Hepatocyte (in vitro differentiated cells): Measurements from ENCODE around the gene ZNF710. TPM values are rescaled to one million over a fixed set of nuclear protein-coding genes. Genes with fewer than 3 reads are reported as not detected.

Experiments used
- DNase-seq: peaks from one replicate; pipeline ENCODE4 v3.0.0-alpha.2; 2016; ENCODE audit warnings: low spot score
- H2AFZ ChIP-seq: fragments of 200-600 bp; sonication (generic); 2 replicates; pipeline ENCODE4 v1.6.0; 2016; ENCODE audit warnings: antibody characterized with exemption, mild to moderate bottlenecking
- H3K27ac ChIP-seq: fragments of 200-600 bp; sonication (generic); 2 replicates; pipeline ENCODE4 v1.5.1; 2016; ENCODE audit warnings: mild to moderate bottlenecking
- H3K27me3 ChIP-seq: fragments of 200-600 bp; sonication (generic); 2 replicates; pipeline ENCODE4 v1.6.1; 2016
- H3K36me3 ChIP-seq: fragments of 200-600 bp; sonication (generic); replicated peaks from 2 replicates; pipeline ENCODE4 v1.5.1; 2016; ENCODE audit warnings: low read depth; ENCODE audit not compliant: insufficient read depth
- H3K4me1 ChIP-seq: fragments of 200-600 bp; sonication (generic); 2 replicates; pipeline ENCODE4 v1.5.1; 2016; ENCODE audit warnings: mild to moderate bottlenecking, moderate library complexity; ENCODE audit not compliant: insufficient read depth
- H3K4me2 ChIP-seq: fragments of 200-600 bp; sonication (generic); 2 replicates; pipeline ENCODE4 v1.6.0; 2016
- H3K4me3 ChIP-seq: fragments of 200-600 bp; sonication (generic); 2 replicates; pipeline ENCODE4 v1.5.1; 2016; ENCODE audit warnings: mild to moderate bottlenecking
- H3K79me2 ChIP-seq: fragments of 200-600 bp; sonication (generic); 2 replicates; pipeline ENCODE4 v1.6.0; 2017; ENCODE audit warnings: mild to moderate bottlenecking
- H3K9me2 ChIP-seq: fragments of 200-600 bp; sonication (generic); replicated peaks from 2 replicates; pipeline ENCODE4 v1.6.0; 2017; ENCODE audit warnings: mild to moderate bottlenecking; ENCODE audit not compliant: insufficient read depth
- H3K9me3 ChIP-seq: fragments of 200-600 bp; sonication (generic); 2 replicates; pipeline ENCODE4 v1.5.1; 2016; ENCODE audit warnings: low read depth, mild to moderate bottlenecking
- H4K20me1 ChIP-seq: fragments of 200-600 bp; sonication (generic); 2 replicates; pipeline ENCODE4 v1.6.0; 2016; ENCODE audit warnings: mild to moderate bottlenecking; ENCODE audit not compliant: insufficient read depth, poor library complexity, severe bottlenecking
- EZH2 ChIP-seq: fragments of 200-600 bp; sonication (generic); IDR thresholded peaks from 2 replicates; pipeline ENCODE4 v1.6.1; 2016; ENCODE audit warnings: antibody characterized with exemption, mild to moderate bottlenecking, borderline replicate concordance
- EZH2phosphoT487 ChIP-seq: fragments of 200-600 bp; sonication (generic); IDR thresholded peaks from one replicate; pipeline ENCODE4 v1.6.1; 2018; ENCODE audit warnings: antibody characterized with exemption, mild to moderate bottlenecking, low read depth, moderate library complexity; ENCODE audit not compliant: unreplicated experiment, severe bottlenecking
- WGBS: methylation state at CpG from one replicate; pipeline ENCODE4 v1.1.6; 2016; ENCODE audit warnings: low lambda C conversion rate; ENCODE audit errors: missing lambda C conversion rate; 5-methylcytosine and 5-hydroxymethylcytosine counted together
- polyA plus RNA-seq: library from polyadenylated mRNA; unstranded; fragments of >200 nt; fragmentation: Nextera tagmentation; extraction: Ambion mirVana; gene quantifications from 2 replicates; pipeline ENCODE4 v1.2.1, GENCODE V29; 2016
- total RNA-seq: library from RNA; depleted of rRNA; stranded (reverse); fragments of >200 nt; gene quantifications from 2 replicates; pipeline ENCODE4 v1.2.3, GENCODE V29; 2014
- TF ChIP-seq, protein P1 (sequence below): fragments of 200-600 bp; sonication (generic); IDR thresholded peaks from 2 replicates; pipeline ENCODE4 v1.5.1; 2016; ENCODE audit warnings: antibody characterized with exemption, mild to moderate bottlenecking; ENCODE audit not compliant: poor library complexity

Gene ZNF710
- total and polyA plus RNA-seq, 2 experiments from 2014 or later = 14.5 to 17.2 TPM

DNA sequence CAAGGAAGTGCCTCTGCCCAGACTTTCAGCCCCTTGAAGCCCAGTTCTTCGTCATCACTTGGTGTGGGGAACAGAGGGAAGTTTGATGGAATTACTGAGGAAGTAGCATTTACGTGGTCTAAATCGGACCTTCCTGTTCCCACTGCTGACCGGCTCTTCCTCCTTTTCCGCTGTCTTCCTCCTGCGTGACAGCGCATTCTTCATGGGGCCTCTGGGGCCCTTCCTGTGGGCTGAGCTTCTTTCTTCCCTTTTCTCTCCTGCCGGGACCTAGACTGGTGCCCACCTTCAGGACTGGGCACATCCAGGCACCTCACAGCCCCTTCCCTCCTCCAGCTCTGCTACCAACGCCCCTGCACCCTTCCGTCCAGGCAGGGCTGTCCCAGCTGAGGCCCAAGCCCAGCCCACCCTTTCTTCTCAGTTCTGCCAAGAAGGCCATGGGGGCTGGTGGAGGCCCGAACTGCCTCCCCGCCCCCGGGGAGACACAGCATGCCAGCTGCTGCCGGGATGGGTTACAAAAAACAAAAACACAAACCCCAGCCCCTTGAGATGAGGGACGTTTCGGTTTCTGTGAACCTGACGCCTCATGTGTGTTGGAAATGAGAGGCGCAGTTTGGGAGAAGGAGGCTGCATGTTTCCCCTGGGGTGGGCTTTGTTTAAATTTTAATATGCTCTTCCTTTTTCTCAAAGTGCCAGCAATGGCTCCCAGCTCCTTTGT lies 19.1 kb downstream of the ZNF710 start:
- Histone ChIP-seq H3K27me3 (no peaks in the 10 kb centered on the region), H3K36me3 (no peaks in the 10 kb centered on the region), H3K4me2 (no peak overlapping the region), H3K4me1 (peaks cover 2% of the 10 kb centered on the region), H3K9me2 (no peaks in the 10 kb centered on the region), H3K4me3 (no peak overlapping the region), H3K27ac (no peak overlapping the region), H2AFZ (no peak overlapping the region), H3K79me2 (peaks cover 93% of the 10 kb centered on the region), H3K9me3 (no peaks in the 10 kb centered on the region), H4K20me1 (peaks cover 6% of the 10 kb centered on the region)
- 90% methylated on average over 16 of the region's 18 CpGs for WGBS
- TF ChIP-seq EZH2 = no peak
- TF ChIP-seq, protein P1, sequence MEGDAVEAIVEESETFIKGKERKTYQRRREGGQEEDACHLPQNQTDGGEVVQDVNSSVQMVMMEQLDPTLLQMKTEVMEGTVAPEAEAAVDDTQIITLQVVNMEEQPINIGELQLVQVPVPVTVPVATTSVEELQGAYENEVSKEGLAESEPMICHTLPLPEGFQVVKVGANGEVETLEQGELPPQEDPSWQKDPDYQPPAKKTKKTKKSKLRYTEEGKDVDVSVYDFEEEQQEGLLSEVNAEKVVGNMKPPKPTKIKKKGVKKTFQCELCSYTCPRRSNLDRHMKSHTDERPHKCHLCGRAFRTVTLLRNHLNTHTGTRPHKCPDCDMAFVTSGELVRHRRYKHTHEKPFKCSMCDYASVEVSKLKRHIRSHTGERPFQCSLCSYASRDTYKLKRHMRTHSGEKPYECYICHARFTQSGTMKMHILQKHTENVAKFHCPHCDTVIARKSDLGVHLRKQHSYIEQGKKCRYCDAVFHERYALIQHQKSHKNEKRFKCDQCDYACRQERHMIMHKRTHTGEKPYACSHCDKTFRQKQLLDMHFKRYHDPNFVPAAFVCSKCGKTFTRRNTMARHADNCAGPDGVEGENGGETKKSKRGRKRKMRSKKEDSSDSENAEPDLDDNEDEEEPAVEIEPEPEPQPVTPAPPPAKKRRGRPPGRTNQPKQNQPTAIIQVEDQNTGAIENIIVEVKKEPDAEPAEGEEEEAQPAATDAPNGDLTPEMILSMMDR = no peak
- no peak for TF ChIP-seq EZH2phosphoT487
- no peak for DNase-seq

DNA sequence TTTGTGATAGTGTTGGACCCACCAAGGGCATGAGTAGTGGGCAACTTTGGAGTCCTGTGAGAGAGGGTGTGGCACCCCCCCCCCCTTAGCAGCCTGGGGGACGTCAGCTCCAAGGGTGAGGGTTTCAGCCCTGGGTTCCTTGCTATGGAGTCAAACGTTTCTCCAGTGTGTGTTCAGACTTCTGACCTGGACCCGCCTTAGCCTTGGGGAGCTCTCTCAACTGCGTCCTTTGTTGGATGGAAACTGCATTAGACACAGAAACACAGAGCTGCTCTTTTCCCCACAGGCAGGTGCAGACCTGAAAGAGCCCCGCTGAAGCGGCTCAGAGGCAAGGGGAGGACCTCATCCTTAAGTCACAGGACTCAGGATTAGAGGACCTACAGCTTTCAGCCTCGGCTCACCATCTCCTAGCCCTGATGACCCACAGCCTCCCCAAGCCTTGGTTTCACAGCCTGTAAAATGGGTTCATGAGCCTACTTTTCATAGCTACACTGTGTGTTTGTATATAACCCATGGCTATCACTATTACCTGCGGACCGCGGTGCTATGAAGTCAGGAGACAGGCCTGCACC lies 19.9 kb downstream of the ZNF710 start:
- Histone ChIP-seq H3K79me2 (peaks cover 90% of the 10 kb centered on the region), H3K4me1 (peaks cover 7% of the 10 kb centered on the region), H3K36me3 (no peaks in the 10 kb centered on the region), H3K9me2 (no peaks in the 10 kb centered on the region), H3K9me3 (no peaks in the 10 kb centered on the region), H4K20me1 (peaks cover 7% of the 10 kb centered on the region), H3K27ac (no peak overlapping the region), H3K4me3 (no peak overlapping the region), H2AFZ (no peak overlapping the region), H3K4me2 (no peak overlapping the region), H3K27me3 (no peaks in the 10 kb centered on the region)
- TF ChIP-seq EZH2 (no peak), EZH2phosphoT487 (no peak)
- TF ChIP-seq, protein P1 = no peak
- no peak for DNase-seq
- 89% methylated on average over 10 of the region's 10 CpGs for WGBS

DNA sequence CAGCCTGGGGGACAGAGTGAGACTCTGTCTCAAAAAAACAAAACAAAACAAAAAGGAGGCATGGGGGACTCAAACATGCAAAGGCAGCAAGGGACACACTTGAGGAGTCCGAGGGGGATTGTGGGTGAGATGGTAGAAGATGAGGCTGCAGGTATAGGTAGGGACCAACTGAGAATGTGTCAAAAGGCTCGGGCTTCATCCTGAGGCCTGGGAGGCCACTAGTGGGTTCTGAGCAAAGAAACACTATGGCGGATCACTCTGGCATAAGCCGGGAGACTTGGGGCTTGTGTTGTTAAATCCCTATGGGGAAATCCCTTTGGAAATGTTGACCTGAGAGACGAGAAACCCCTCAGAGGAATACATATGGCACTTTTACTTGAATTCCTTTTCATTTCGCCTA lies 21.2 kb downstream of the ZNF710 start:
- H4K20me1 ChIP-seq = peaks cover 4% of the 10 kb centered on the region
- WGBS = 94% methylated on average over 6 of the region's 6 CpGs
- no peak overlapping the region for H2AFZ ChIP-seq
- TF ChIP-seq, protein P1 = no peak
- H3K27me3 ChIP-seq = no peaks in the 10 kb centered on the region
- no peak overlapping the region for H3K4me3 ChIP-seq
- H3K27ac ChIP-seq = no peak overlapping the region
- peaks cover 7% of the 10 kb centered on the region for H3K4me1 ChIP-seq
- no peak overlapping the region for H3K4me2 ChIP-seq
- H3K36me3 ChIP-seq = no peaks in the 10 kb centered on the region
- H3K9me3 ChIP-seq = no peaks in the 10 kb centered on the region
- peaks cover 90% of the 10 kb centered on the region for H3K79me2 ChIP-seq
- DNase-seq = no peak
- no peaks in the 10 kb centered on the region for H3K9me2 ChIP-seq
